MM.1S (cell line): ENCODE results near the gene HUWE1.

Experiments used
- CTCF ChIP-seq: fragments of 300-600 bp; sonication (generic); IDR thresholded peaks from 2 replicates; pipeline ENCODE4 v1.5.1; 2016; ENCODE audit warnings: antibody characterized with exemption, low read length, mixed read lengths
- EZH2 ChIP-seq: fragments of 300-600 bp; sonication (generic); optimal IDR thresholded peaks from 2 replicates; pipeline ENCODE3; 2017; ENCODE audit warnings: low read depth, mild to moderate bottlenecking, antibody characterized with exemption, low read length, mixed read lengths
- EZH2phosphoT487 ChIP-seq: fragments of 300-600 bp; sonication (generic); IDR thresholded peaks from 2 replicates; pipeline ENCODE4 v1.6.1; 2018; ENCODE audit warnings: antibody characterized with exemption, low read length

DNA sequence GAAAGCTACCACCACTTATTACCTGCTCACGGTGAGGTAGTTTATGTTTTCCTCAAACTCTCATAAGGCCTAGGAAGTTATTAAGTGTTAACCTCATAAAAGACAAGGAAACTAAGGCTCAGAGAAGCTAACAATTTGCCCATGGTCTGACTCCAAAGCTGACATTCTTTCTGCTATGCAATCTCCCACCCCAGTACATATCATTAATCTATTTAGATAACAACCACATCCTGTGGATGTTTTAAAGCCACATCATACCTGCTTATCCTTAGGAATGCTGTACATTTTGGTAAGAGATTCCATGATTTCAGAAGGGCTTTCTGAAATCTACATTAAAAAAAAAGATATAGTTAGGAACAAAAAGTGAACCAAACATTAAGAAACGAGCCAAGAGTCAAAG, 55.4 kb downstream of the HUWE1 start:
- TF ChIP-seq CTCF (no peak), EZH2 (no peak), EZH2phosphoT487 (no peak)
